Right cardiac atrium (tissue), 5 donors: Measurements from ENCODE around the gene CD93. TPM values are rescaled to one million over a fixed set of nuclear protein-coding genes. Genes with fewer than 3 reads are reported as not detected.

Experiments
- ATAC-seq, 2 donors: fragments of 200-7000 bp; cut with Tn5 transposase; one replicate each; pipeline versions ENCODE4 v1.8.0 to v1.9.1; 2020; ENCODE audit warnings: moderate library complexity in 2 of 2, mild to moderate bottlenecking in 1 of 2
- DNase-seq, 3 donors: peaks; one replicate each; pipeline ENCODE4 v3.0.0-alpha.2; 2020
- H3K27ac ChIP-seq: one replicate; pipeline ENCODE4 v1.5.1; 2013; ENCODE audit warnings: mild to moderate bottlenecking, low read length, control low read depth, moderate library complexity
- H3K27me3 ChIP-seq: one replicate; pipeline ENCODE4 v1.6.1; 2013; ENCODE audit not compliant: control insufficient read depth, insufficient read depth
- H3K4me1 ChIP-seq: one replicate; pipeline ENCODE4 v1.6.1; 2013; ENCODE audit warnings: low read length; ENCODE audit not compliant: control insufficient read depth, insufficient read depth
- H3K4me3 ChIP-seq: one replicate; pipeline ENCODE4 v1.5.1; 2013; ENCODE audit warnings: low read length, control low read depth
- H3K9me3 ChIP-seq: one replicate; pipeline ENCODE4 v1.6.1; 2013; ENCODE audit warnings: low read length; ENCODE audit not compliant: control insufficient read depth
- WGBS: extraction: QIAGEN DNeasy Blood & Tissue Kit; methylation state at CpG from one replicate; pipeline ENCODE4 v1.1.7; 2013; 5-methylcytosine and 5-hydroxymethylcytosine counted together
- intact Hi-C, 4 donors: fragments of 100-400 bp; cut with DNase I; formaldehyde crosslinking; loops; one replicate each; pipeline versions ENCODE4 v1.11.0 to v1.14.0; 2022 to 2023
- polyA plus RNA-seq: library from polyadenylated mRNA; stranded (reverse); fragments of 200-250 nt; gene quantifications from one replicate; pipeline ENCODE4 v1.2.3, GENCODE V29; 2013
- total RNA-seq, 4 donors: library from RNA; stranded (reverse); fragmentation: NEBNext Ultra II Directional; extraction: Animal tissue kit (Norgen Biotek cat#: 25700); gene quantifications; one replicate each; pipeline ENCODE4 v1.2.1, GENCODE V29; 2021
- donor health status: healthy with polysubstance abuse.
- donor health status: DM: no; HTN: yes; CAD: no.
- donor health status: DM: no; HTN: no; CAD: no.
- donor health status: DM: no; HTN: yes; CAD: no; lungs with severe emphysema.
- donor health status: DM: yes; HTN: yes; CAD: no.

Gene CD93
- total and polyA plus RNA-seq, 5 donors: 14.1 to 51.6 (median 39.8) TPM

DNA sequence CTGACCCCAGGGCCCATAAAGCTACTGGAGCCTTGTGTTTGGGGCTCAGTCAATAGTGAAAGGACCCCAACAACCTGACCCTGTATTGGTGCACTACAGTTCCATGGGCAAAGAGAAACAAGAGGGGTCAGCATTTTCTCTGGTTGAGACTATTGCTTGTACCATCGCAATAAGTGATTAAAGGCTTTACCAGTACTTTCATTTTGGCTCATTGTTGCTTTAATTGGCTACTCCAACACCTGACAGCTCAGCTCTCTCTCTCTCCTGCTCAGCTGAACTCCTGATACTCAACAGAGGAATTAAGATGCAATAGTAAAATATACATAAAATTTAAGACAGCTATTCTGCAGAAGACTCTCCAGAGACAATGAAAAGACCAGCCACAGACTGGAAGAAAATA is 17.8 kb downstream of the CD93 start:
- no peak for ATAC-seq
- no peak for DNase-seq

DNA sequence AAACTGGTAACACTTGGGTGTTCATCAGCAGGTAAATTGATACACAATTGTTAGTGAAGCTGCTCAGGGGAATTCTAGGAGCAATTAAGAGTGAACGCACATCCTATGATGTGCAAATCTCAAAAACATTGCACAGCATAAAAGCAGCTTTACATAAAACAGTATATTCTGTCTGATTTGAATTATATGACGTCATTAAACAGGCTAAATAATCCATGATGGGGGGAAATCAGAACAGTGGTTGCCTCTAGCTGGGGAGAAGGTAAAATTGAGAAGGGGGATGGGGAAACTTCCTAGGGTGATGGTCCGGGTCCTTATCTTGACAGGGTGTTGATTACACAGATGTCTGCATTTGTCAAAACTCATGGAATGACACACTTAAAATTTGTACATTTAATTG is 19.4 kb downstream of the CD93 start:
- Histone ChIP-seq H3K27me3 (no peaks in the 10 kb centered on the region), H3K27ac (no peak overlapping the region), H3K9me3 (no peaks in the 10 kb centered on the region), H3K4me1 (peaks cover 6% of the 10 kb centered on the region), H3K4me3 (no peak overlapping the region)
- intact Hi-C loops: loop anchor here in 2 of 4 donors (10.0 kb wide), 2 partner anchors 168 to 372 kb away; no protein-coding TSS in a partner anchor
- DNase-seq (no peak), ATAC-seq (no peak)
- WGBS: 87% methylated on average over 3 of the region's 3 CpGs

More for the DNA sequence above, 17.8 kb downstream of the CD93 start:
- intact Hi-C loops: loop anchor here in 2 of 4 donors (10.0 kb wide), 2 partner anchors 167 to 373 kb away; no protein-coding TSS in a partner anchor
- WGBS: 94% methylated on average over 1 of the region's 1 CpG
- H3K4me1 ChIP-seq: no peaks in the 10 kb centered on the region
- H3K27me3 ChIP-seq: no peaks in the 10 kb centered on the region
- H3K4me3 ChIP-seq: no peak overlapping the region
- H3K9me3 ChIP-seq: no peaks in the 10 kb centered on the region
- H3K27ac ChIP-seq: no peak overlapping the region

DNA sequence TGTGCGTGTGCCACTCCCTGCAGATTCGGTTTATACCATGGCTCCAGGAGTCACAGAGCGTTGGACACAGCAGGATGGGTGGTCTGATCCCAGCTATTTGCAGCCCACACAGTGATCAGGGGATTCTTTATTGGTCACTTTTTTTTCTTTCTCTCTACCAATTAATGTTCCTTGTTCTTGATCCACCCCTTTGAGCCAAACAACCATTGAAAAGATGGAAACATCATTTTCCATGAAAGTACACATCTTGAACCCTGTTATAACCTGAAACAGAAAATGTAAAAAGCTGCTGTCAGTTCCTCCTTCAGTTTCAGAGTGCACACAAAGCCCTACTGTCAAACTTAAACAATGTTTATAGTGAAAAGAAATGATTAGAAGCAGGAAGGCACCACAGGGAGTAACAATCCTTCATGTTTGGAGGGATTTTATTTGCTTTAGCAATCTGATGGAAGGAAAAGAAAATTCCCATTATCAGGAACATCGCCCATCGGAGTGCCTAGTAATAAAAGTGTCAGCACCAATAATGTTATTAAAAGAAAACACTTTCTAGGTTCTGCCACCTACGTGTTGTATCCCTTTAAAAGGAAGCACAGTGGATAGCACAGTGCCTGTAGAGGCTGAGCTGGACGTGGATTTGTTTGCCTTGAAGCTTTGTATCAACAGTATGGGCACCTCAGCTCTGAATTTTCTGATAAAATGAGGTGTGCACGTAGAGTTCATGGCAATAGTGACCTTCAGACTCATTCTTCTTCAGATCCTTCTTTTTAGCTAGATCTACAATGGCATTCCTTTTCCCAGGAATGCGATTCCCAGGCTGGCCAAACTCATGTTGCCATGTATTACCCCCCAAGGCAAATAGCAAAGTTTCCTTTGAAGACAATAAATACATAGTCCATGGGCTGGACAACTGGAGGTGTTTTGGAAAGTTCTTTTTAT is 20.6 kb downstream of the CD93 start:
- H3K4me1 ChIP-seq: peaks cover 13% of the 10 kb centered on the region
- no peak overlapping the region for H3K27ac ChIP-seq
- no peaks in the 10 kb centered on the region for H3K27me3 ChIP-seq
- H3K9me3 ChIP-seq: no peaks in the 10 kb centered on the region
- H3K4me3 ChIP-seq: no peak overlapping the region
- no peak for ATAC-seq
- DNase-seq: no peak
- 82% methylated on average over 9 of the region's 9 CpGs for WGBS
- intact Hi-C loops: loop anchor here in 2 of 4 donors (10.0 kb wide), 2 partner anchors 169 to 371 kb away; no protein-coding TSS in a partner anchor

DNA sequence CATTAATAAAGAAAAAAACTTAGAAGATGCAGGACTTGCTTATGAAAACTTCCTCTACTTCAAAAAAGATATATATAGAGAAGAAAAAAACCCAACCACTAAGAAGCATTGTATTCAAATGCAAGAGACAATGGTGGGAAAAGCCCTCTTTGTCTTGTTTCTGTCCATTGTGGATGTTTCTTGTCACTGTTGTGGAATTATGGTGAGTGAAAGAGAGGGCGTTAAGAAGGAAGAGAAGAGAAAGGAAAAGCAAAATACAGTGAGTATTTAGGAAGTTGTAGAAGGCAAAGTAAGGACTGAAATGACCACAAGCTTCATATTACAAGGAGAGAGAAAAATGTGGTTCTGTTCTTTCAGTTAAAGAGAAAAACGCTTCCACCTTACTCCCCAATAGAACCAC is 22.5 kb downstream of the CD93 start:
- intact Hi-C loops: loop anchor here in 2 of 4 donors (10.0 kb wide), 2 partner anchors 171 to 369 kb away; no protein-coding TSS in a partner anchor
- 70% methylated on average over 2 of the region's 2 CpGs for WGBS
- Histone ChIP-seq H3K9me3 (no peaks in the 10 kb centered on the region), H3K4me1 (peaks cover 17% of the 10 kb centered on the region), H3K4me3 (no peak overlapping the region), H3K27me3 (no peaks in the 10 kb centered on the region), H3K27ac (no peak overlapping the region)
- ATAC-seq: no peak
- DNase-seq: no peak

DNA sequence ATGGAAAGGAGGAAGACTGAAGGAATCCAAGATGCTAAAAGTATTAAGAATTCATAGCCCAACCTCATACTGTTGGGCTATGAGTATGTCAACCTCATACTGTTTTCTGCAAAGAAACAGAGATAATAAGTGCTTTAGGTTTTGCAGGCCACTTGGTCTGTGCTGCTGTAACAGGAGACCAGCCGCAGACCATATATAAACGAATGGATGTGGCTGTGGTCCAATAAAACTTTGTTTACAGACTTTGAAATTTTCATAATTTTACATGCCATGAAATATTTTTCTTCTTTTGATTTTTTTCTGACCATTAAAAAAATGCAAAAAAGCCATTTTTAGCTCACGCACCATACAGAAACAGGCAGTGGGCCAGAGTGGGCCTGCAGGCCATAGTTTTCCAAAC is 23.0 kb downstream of the CD93 start:
- no peak for ATAC-seq
- H3K4me1 ChIP-seq: peaks cover 17% of the 10 kb centered on the region

DNA sequence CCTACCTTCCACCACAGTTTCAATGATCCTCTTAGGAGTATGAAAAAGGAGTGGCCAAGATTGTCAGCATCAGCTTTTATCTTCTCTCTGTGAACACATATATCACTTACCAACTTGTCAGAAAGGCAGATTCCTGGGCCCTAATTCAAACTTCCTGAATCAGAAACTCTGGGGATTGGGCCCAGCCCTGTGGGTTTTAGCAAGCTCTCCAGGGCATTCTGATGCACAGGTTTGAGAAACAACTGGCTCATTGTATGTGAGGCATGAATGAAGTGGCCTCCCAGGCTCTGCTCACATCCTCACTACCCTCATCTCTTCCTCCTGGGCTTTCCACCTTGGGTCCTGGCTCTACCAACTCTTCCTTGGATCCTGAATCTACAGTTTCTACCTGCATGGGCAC is 23.5 kb downstream of the CD93 start:
- ATAC-seq (peak in 1 of 2 donors; percentile 7), DNase-seq (no peak)
- Histone ChIP-seq H3K4me1 (peaks cover 17% of the 10 kb centered on the region), H3K4me3 (no peak overlapping the region), H3K9me3 (no peaks in the 10 kb centered on the region), H3K27me3 (no peaks in the 10 kb centered on the region), H3K27ac (peak overlapping the region; percentile 50)
- intact Hi-C loops: loop anchor here in 2 of 4 donors (10.0 kb wide), 2 partner anchors 172 to 368 kb away; no protein-coding TSS in a partner anchor

More for the DNA sequence above, 23.0 kb downstream of the CD93 start:
- Histone ChIP-seq H3K27ac (no peak overlapping the region), H3K9me3 (no peaks in the 10 kb centered on the region), H3K27me3 (no peaks in the 10 kb centered on the region), H3K4me3 (no peak overlapping the region)
- 80% methylated on average over 3 of the region's 3 CpGs for WGBS
- DNase-seq: no peak
- intact Hi-C loops: loop anchor here in 2 of 4 donors (10.0 kb wide), 2 partner anchors 172 to 368 kb away; no protein-coding TSS in a partner anchor

DNA sequence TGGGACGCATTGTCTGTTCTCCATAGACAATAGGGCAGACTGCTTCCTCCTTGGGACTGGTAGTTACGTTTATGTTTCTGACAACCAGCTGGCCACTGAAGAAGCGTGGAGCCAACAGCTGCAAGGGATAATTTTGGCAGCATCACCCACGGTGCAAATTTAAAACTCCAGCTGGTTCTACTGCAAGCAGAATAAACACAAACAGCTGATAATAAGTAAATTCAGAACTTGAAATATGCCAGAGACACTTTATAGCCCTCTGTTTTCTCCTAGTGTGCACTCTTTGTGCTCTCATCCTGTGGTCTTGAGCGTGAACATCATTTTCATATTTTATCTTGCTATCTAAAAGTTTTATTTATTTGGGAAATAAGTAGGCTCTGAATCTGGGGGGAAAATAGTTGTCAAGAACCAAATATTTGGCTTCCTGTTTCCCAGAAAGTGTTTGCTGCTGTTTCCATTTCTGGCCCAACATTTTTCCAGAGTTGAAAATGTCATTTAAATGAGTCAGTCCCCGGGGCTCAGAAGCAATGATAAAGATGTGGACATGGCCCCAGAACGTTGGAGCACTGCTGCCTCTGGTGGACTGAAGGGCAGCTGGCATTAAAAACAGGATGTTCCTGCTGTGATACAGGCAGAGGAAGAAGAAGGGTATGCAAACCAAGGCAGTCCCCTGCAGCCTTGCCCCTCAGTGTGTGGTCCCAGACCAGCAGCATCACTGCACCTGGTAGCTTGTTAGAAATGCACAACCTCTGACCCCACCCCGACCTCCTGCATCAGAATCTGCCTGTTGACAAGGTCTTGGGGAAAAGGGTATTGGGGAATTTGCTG is 24.2 kb downstream of the CD93 start:
- Histone ChIP-seq H3K4me3 (no peak overlapping the region), H3K27ac (peak overlapping the region; percentile 74), H3K4me1 (peaks cover 17% of the 10 kb centered on the region), H3K9me3 (no peaks in the 10 kb centered on the region), H3K27me3 (no peaks in the 10 kb centered on the region)
- intact Hi-C loops: loop anchor here in 2 of 4 donors (10.0 kb wide), 2 partner anchors 173 to 367 kb away; no protein-coding TSS in a partner anchor
- DNase-seq: peak; percentile 68 to 85 (median 70)
- ATAC-seq: peak; percentile 91 to 94
- 19% methylated on average over 8 of the region's 8 CpGs for WGBS

DNA sequence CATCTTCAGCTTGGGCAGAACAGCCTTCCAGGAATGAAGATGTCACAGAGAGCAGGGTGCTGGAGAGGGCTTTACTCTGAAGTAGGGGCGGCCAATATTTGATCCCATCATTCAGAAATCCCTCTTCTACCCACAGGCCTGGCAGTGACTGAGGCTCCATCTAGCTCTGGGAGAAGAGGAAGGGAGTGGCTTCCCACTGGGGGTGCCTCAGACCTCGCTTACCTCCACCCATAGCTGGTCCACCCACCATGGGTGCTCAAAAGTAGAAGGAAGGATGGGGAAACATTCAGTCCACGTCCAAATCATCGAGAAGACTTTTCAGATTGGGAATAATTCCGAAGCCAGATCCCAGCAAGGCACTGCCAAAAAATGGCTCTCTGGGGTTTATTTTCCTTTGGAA is 24.9 kb downstream of the CD93 start:
- no peak overlapping the region for H3K4me3 ChIP-seq
- DNase-seq (no peak), ATAC-seq (peak; percentile 35 to 66)
- WGBS: 49% methylated on average over 5 of the region's 5 CpGs
- intact Hi-C loops: loop anchor here in 2 of 4 donors (10.0 kb wide), 2 partner anchors 174 to 366 kb away; no protein-coding TSS in a partner anchor
- no peaks in the 10 kb centered on the region for H3K27me3 ChIP-seq
- H3K27ac ChIP-seq: peak overlapping the region; percentile 74
- no peaks in the 10 kb centered on the region for H3K9me3 ChIP-seq
- peaks cover 17% of the 10 kb centered on the region for H3K4me1 ChIP-seq

DNA sequence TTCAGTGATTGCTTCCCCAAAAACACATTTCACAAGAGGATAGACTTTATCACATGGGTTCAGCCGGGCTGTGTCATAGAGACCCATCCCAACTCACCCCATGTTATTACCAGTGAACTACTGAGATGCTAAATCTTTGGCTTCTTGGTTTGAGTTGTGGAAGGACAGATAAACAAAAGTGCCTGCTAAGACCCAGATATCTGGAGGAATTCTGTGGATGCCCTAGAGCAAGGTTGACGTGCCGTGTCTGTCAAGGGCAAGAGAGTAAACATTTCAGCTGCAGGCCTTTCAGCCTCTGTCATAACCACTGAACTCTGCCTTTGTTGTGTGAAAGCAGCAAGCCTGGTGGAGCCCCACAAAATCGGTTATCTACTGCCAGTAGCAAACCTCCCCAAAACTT is 25.5 kb downstream of the CD93 start:
- H3K4me3 ChIP-seq: no peak overlapping the region
- ATAC-seq (no peak), DNase-seq (no peak)
- no peak overlapping the region for H3K27ac ChIP-seq
- no peaks in the 10 kb centered on the region for H3K27me3 ChIP-seq
- peaks cover 17% of the 10 kb centered on the region for H3K4me1 ChIP-seq
- intact Hi-C loops: loop anchor here in 2 of 4 donors (10.0 kb wide), 2 partner anchors 174 to 366 kb away; no protein-coding TSS in a partner anchor
- H3K9me3 ChIP-seq: no peaks in the 10 kb centered on the region
- 90% methylated on average over 4 of the region's 4 CpGs for WGBS

DNA sequence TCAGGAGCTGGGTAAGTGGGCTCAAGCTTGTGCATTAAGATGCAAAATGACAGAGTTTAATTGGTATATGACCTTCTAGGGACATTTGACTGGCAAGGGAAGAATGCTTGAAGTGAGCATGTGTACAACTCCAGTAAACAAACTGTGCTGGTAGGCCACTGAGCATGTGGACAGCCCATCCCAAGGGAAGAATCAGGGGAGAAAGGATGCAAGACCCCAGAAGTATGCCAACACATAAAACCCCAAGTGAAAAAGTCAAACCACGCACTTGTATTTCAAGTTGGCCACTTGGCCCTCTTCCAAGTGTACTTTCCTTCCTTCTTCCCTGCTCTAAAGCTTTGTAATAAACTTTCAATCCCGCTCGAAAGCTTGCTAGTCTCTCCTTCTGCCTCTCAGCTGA is 26.3 kb downstream of the CD93 start:
- intact Hi-C loops: loop anchor here (5.0 to 10.0 kb wide), 4 partner anchors 172 to 365 kb away; no protein-coding TSS in a partner anchor
- ATAC-seq (no peak), DNase-seq (no peak)
- H3K27ac ChIP-seq: no peak overlapping the region
- H3K27me3 ChIP-seq: no peaks in the 10 kb centered on the region
- no peak overlapping the region for H3K4me3 ChIP-seq
- peaks cover 17% of the 10 kb centered on the region for H3K4me1 ChIP-seq
- H3K9me3 ChIP-seq: no peaks in the 10 kb centered on the region
- 41% methylated on average over 3 of the region's 3 CpGs for WGBS
